GM10266 (cell line): ENCODE measurements around the gene ZNF710.

ENCODE experiments used
- DNase-seq: peaks from one replicate; pipeline ENCODE4 v3.0.0; 2012; ENCODE audit errors: extremely low spot score
- CTCF ChIP-seq: IDR thresholded peaks from 2 replicates; pipeline ENCODE4 v1.5.1; 2012; ENCODE audit warnings: mild to moderate bottlenecking, low read depth; ENCODE audit not compliant: control insufficient read depth, insufficient read depth; ENCODE audit errors: missing control alignments

ZNF710 gene

DNA sequence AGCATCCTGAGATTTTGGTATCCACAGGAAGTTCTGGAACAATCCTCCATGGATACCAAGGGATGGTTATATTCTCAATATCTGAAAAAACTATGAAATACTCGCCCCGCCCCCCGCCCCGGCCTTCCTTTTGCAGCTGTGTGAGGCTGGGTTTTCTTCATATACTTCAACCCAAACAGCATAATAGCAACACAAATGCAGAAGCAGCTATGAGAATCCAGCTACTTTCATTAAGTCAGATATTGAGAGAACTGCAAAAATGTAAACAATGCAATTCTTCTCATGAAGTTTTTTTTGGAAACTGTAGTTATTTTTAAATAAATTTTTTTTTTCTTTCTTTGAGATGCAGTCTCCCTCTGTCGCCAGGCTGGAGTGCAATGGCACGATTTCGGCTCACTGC lies 112.0 kb downstream of the ZNF710 start:
- no peak for DNase-seq
- TF ChIP-seq CTCF: no peak

DNA sequence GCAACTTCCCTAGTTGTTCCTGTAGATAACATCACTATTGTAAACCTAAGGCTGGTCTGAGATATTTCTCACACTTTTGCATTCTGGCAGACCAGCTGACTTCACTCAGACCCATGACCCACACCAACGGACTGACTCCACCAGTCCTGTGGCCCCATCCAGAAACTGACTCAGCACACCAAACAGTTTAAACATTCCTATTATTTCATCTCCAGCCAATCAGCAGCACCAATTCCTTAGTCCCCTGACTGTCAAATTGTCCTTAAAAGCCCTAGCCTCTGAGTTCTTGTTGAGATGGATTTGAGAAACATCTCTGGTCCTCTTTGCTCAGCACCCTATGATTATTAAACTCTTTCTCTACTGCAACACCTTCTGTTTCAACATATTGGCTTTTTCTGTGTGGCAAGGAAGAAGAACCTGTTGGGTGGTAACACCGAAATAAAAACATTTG lies 113.4 kb downstream of the ZNF710 start:
- no peak for TF ChIP-seq CTCF
- DNase-seq: no peak

GRCh38 chr15:90115783-90116182 lies 114.7 kb downstream of the ZNF710 start:
- TF ChIP-seq CTCF: no peak
- no peak for DNase-seq

GRCh38 chr15:90119367-90119766 lies 118.2 kb downstream of the ZNF710 start:
- no peak for DNase-seq
- no peak for TF ChIP-seq CTCF

DNA sequence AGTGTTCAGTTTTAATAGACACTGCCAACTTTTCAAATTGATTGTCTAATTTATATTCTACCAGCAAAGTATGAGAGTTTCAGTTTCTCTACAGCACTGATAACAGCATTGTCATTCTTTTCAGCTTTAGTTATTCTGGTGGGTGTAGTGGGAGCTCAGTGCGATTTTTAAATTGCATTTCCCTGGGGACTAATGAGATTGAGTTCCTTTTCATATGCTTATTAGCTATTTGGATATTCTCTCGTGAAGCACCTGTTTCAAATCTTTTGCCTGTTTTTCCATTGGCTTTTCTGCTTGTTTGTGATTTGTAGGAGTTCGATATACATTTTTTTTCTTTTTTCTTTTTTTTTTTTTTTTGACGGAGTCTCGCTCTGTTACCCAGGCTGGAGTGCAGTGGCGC lies 120.0 kb downstream of the ZNF710 start:
- no peak for TF ChIP-seq CTCF
- no peak for DNase-seq

DNA sequence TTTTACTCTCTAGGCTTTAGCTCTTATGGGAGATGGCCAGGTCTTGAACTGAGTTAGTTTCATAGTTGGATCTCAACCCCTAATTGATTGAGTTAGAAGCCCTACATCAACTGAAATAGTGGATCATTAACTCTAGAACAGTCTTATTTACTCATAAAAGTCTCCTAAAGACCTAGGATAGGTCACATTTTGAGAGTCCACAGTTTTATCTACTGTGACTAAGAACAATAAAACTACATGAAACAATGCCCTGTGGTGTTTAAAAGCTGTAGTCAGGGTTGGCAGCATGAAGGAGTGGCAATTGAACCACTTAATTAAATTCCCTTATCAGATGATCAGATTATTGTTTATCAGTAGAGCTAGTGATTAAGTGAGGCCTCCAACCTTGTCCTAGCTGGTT lies 123.4 kb downstream of the ZNF710 start:
- no peak for TF ChIP-seq CTCF

GRCh38 chr15:90126022-90126421 lies 124.9 kb downstream of the ZNF710 start:
- no peak for DNase-seq
- no peak for TF ChIP-seq CTCF

More for the DNA sequence above, 123.4 kb downstream of the ZNF710 start:
- DNase-seq: no peak
